Measurements from ENCODE around the gene RPS6KA2. TPM values are rescaled to one million over a fixed set of nuclear protein-coding genes. Genes with fewer than 3 reads are reported as not detected.

Gene RPS6KA2
- 103 TPM for total RNA-seq
- long read RNA-seq, full-length matches to known transcripts, result 95 of 298 reads
- long read RNA-seq, partial matches to known transcripts, result 71 of 298 reads
- long read RNA-seq, other reads (novel, unspliced or antisense), result 132 of 298 reads

- DNase-seq (ENCODE audit: low spot score), result peak; percentile 100
- intact Hi-C loops (cut with DNase I), result loop anchor here (2.0 kb wide), 1 partner anchor 70 kb away; no protein-coding TSS in a partner anchor
These were observed at the start of gene RPS6KA2 for GRCh38 chr6:166627033-166627874. TSS of gene RPS6KA2 (minus strand) at chr6:166627251. CDS start at chr6:166627019, 232 bp downstream.

GRCh38 chr6:166676270-166676860 is 49.3 kb upstream of the RPS6KA2 start:
- DNase-seq (ENCODE audit: low spot score), result no peak
- intact Hi-C loops (cut with DNase I), result no loop called here

GRCh38 chr6:166675736-166676135 is 48.7 kb upstream of the RPS6KA2 start:
- DNase-seq (ENCODE audit: low spot score), result no peak
- intact Hi-C loops (cut with DNase I), result no loop called here

GRCh38 chr6:166673309-166673708 is 46.3 kb upstream of the RPS6KA2 start:
- intact Hi-C loops (cut with DNase I), result no loop called here

GRCh38 chr6:166672624-166673206 is 45.7 kb upstream of the RPS6KA2 start:
- no peak for DNase-seq (ENCODE audit: low spot score)
- intact Hi-C loops (cut with DNase I), result no loop called here

More at GRCh38 chr6:166673309-166673708, 46.3 kb upstream of the RPS6KA2 start:
- no peak for DNase-seq (ENCODE audit: low spot score)

- DNase-seq (ENCODE audit: low spot score), result no peak
- intact Hi-C loops (cut with DNase I), result no loop called here
These were observed 45.1 kb upstream of the RPS6KA2 start for GRCh38 chr6:166672146-166672545.

GRCh38 chr6:166671434-166672081 is 44.5 kb upstream of the RPS6KA2 start:
- intact Hi-C loops (cut with DNase I), result no loop called here
- no peak for DNase-seq (ENCODE audit: low spot score)

GRCh38 chr6:166670894-166671293 is 43.8 kb upstream of the RPS6KA2 start:
- DNase-seq (ENCODE audit: low spot score), result no peak
- intact Hi-C loops (cut with DNase I), result no loop called here

- intact Hi-C loops (cut with DNase I), result no loop called here
- no peak for DNase-seq (ENCODE audit: low spot score)
These were observed 43.0 kb upstream of the RPS6KA2 start for GRCh38 chr6:166670013-166670412.

GRCh38 chr6:166667796-166668610 is 41.0 kb upstream of the RPS6KA2 start:
- DNase-seq (ENCODE audit: low spot score), result no peak

GRCh38 chr6:166664135-166664534 is 37.1 kb upstream of the RPS6KA2 start:
- DNase-seq (ENCODE audit: low spot score), result no peak
- intact Hi-C loops (cut with DNase I), result no loop called here

More at GRCh38 chr6:166667796-166668610, 41.0 kb upstream of the RPS6KA2 start:
- intact Hi-C loops (cut with DNase I), result no loop called here

- DNase-seq (ENCODE audit: low spot score), result no peak
- intact Hi-C loops (cut with DNase I), result no loop called here
These were observed 36.5 kb upstream of the RPS6KA2 start for GRCh38 chr6:166663568-166663967.

- intact Hi-C loops (cut with DNase I), result no loop called here
- DNase-seq (ENCODE audit: low spot score), result no peak
These were observed 35.6 kb upstream of the RPS6KA2 start for GRCh38 chr6:166662690-166663089.

- intact Hi-C loops (cut with DNase I), result no loop called here
- no peak for DNase-seq (ENCODE audit: low spot score)
These were observed 34.5 kb upstream of the RPS6KA2 start for GRCh38 chr6:166661327-166662085.

GRCh38 chr6:166660157-166660688 is 33.2 kb upstream of the RPS6KA2 start:
- no peak for DNase-seq (ENCODE audit: low spot score)
- intact Hi-C loops (cut with DNase I), result no loop called here

GRCh38 chr6:166659581-166659980 is 32.5 kb upstream of the RPS6KA2 start:
- intact Hi-C loops (cut with DNase I), result no loop called here
- no peak for DNase-seq (ENCODE audit: low spot score)

- no peak for DNase-seq (ENCODE audit: low spot score)
- intact Hi-C loops (cut with DNase I), result no loop called here
These were observed 31.7 kb upstream of the RPS6KA2 start for GRCh38 chr6:166658792-166659150.

GRCh38 chr6:166658115-166658791 is 31.2 kb upstream of the RPS6KA2 start:
- intact Hi-C loops (cut with DNase I), result no loop called here
- no peak for DNase-seq (ENCODE audit: low spot score)
